ENCODE measurements around the gene HS6ST1. TPM values are rescaled to one million over a fixed set of nuclear protein-coding genes. Genes with fewer than 3 reads are reported as not detected.

HS6ST1 gene
- total RNA-seq, 2 donors from 2014 or later = 25.4 to 44.8 TPM

- intact Hi-C loops (cut with DNase I) = loop anchor here (10.0 kb wide), 1 partner anchor 425 kb away; no protein-coding TSS in a partner anchor
- peak; percentile 54 for ATAC-seq
Observed at GRCh38 chr2:128309280-128310093, 9.2 kb downstream of the HS6ST1 start.

GRCh38 chr2:128308889-128309279 is 9.8 kb downstream of the HS6ST1 start:
- ATAC-seq (no peak), DNase-seq (peak in 1 of 4 donors; percentile 10)
- peak overlapping the region; percentile 41 to 64 (median 52) for H3K27ac ChIP-seq
- intact Hi-C loops (cut with DNase I) = no loop called here
- H3K27me3 ChIP-seq = no peaks in the 10 kb centered on the region
- H3K9me3 ChIP-seq = no peaks in the 10 kb centered on the region
- H3K36me3 ChIP-seq (replicated peaks in 1 of 2; ENCODE audit: insufficient read depth in 1 of 2, low read depth in 2 of 2) = no peaks in the 10 kb centered on the region
- no peak overlapping the region for H3K4me3 ChIP-seq
- no peak for TF ChIP-seq POLR2A (IDR thresholded peaks at IDR 0.05)
- TF ChIP-seq CTCF (IDR thresholded peaks at IDR 0.05) = no peak
- H3K4me1 ChIP-seq = peaks cover 98% of the 10 kb centered on the region
- WGBS, 2 donors = 63 to 83% methylated on average over 2 of the region's 2 CpGs

More at GRCh38 chr2:128309280-128310093, 9.2 kb downstream of the HS6ST1 start:
- Histone ChIP-seq H3K9me3 (no peaks in the 10 kb centered on the region), H3K27me3 (no peaks in the 10 kb centered on the region), H3K36me3 (replicated peaks in 1 of 2; ENCODE audit: insufficient read depth in 1 of 2, low read depth in 2 of 2) (no peaks in the 10 kb centered on the region), H3K4me3 (no peak overlapping the region), H3K27ac (peak overlapping the region; percentile 41 to 64 (median 52)), H3K4me1 (peaks cover 98% of the 10 kb centered on the region)
- TF ChIP-seq CTCF (IDR thresholded peaks at IDR 0.05) (no peak), POLR2A (IDR thresholded peaks at IDR 0.05) (no peak)
- peak; percentile 65 to 89 (median 82) for DNase-seq
- WGBS, 2 donors = 21 to 45% methylated on average over 2 to 19 of the region's 19 CpGs

GRCh38 chr2:128308284-128308731 is 10.4 kb downstream of the HS6ST1 start:
- TF ChIP-seq POLR2A (IDR thresholded peaks at IDR 0.05) = no peak
- TF ChIP-seq CTCF (IDR thresholded peaks at IDR 0.05) = no peak
- H3K4me3 ChIP-seq = no peak overlapping the region
- DNase-seq (peak in 3 of 4 donors; percentile 16 to 21 (median 16)), ATAC-seq (no peak)
- WGBS, 2 donors = 44 to 79% methylated on average over 3 to 5 of the region's 5 CpGs
- H3K27me3 ChIP-seq = no peaks in the 10 kb centered on the region
- intact Hi-C loops (cut with DNase I) = no loop called here
- H3K9me3 ChIP-seq = no peaks in the 10 kb centered on the region
- peaks cover 98% of the 10 kb centered on the region for H3K4me1 ChIP-seq
- H3K27ac ChIP-seq = peak overlapping the region in 1 of 4 donors; percentile 57
- H3K36me3 ChIP-seq (replicated peaks in 1 of 2; ENCODE audit: insufficient read depth in 1 of 2, low read depth in 2 of 2) = no peaks in the 10 kb centered on the region

- TF ChIP-seq POLR2A (IDR thresholded peaks at IDR 0.05) (no peak), CTCF (IDR thresholded peaks at IDR 0.05) (no peak)
- Histone ChIP-seq H3K4me1 (peaks cover 99% of the 10 kb centered on the region), H3K27ac (peak overlapping the region in 2 of 4 donors; percentile 59 to 73), H3K4me3 (no peak overlapping the region), H3K36me3 (replicated peaks in 1 of 2; ENCODE audit: insufficient read depth in 1 of 2, low read depth in 2 of 2) (no peaks in the 10 kb centered on the region), H3K9me3 (no peaks in the 10 kb centered on the region), H3K27me3 (no peaks in the 10 kb centered on the region)
- intact Hi-C loops (cut with DNase I) = no loop called here
- ATAC-seq = no peak
- DNase-seq = peak in 2 of 4 donors; percentile 2 to 7
- whole genome bisulfite sequencing, 2 donors = 78 to 83% methylated on average over 12 of the region's 12 CpGs
Observed at GRCh38 chr2:128307595-128307994, 11.1 kb downstream of the HS6ST1 start.
